Measurements from ENCODE around the gene GAB4. TPM values are rescaled to one million over a fixed set of nuclear protein-coding genes. Genes with fewer than 3 reads are reported as not detected.

GAB4 gene
- total and polyA plus RNA-seq, 2 of the 13 experiments (the other 11 are each of a cell fraction or from before 2014, with no cell fraction given), result not detected

Other genes starting within 250 kb of the GAB4 start
- not detected in 2 replicates for gene XKR3, start 182.8 kb downstream of the GAB4 start, total RNA-seq (2016; rRNA removed; fragmentation: Illumina TruSeq; extraction: Trizol)
- gene XKR3, start 182.8 kb downstream of the GAB4 start, polyA plus RNA-seq (2011; rRNA removed), result not detected in 2 replicates
- gene IL17RA, start 76.8 kb upstream of the GAB4 start, total RNA-seq (2016; rRNA removed; fragmentation: Illumina TruSeq; extraction: Trizol), result 1.5 and 2.5 TPM in 2 replicates
- gene IL17RA, start 76.8 kb upstream of the GAB4 start, polyA plus RNA-seq (2011; rRNA removed), result 8.2 and 8.4 TPM in 2 replicates
- gene TMEM121B, start 113.1 kb upstream of the GAB4 start, total RNA-seq (2016; rRNA removed; fragmentation: Illumina TruSeq; extraction: Trizol), result not detected in 2 replicates
- not detected in 2 replicates for gene TMEM121B, start 113.1 kb upstream of the GAB4 start, polyA plus RNA-seq (2011; rRNA removed)
- not detected in 2 replicates for gene HDHD5, start 151.1 kb upstream of the GAB4 start, total RNA-seq (2016; rRNA removed; fragmentation: Illumina TruSeq; extraction: Trizol)
- not detected in 2 replicates for gene HDHD5, start 151.1 kb upstream of the GAB4 start, polyA plus RNA-seq (2011; rRNA removed)
- gene ADA2, start 211.2 kb upstream of the GAB4 start, total RNA-seq (2016; rRNA removed; fragmentation: Illumina TruSeq; extraction: Trizol), result not detected in 2 replicates
- gene ADA2, start 211.2 kb upstream of the GAB4 start, polyA plus RNA-seq (2011; rRNA removed), result not detected in 2 replicates

All from HepG2 (cell line).